AG08395 (cell line): ENCODE data around the gene UBTFL1.
"Not testable (repeated sequence)": the region's sequence is repeated elsewhere in the genome, so short reads cannot be mapped to it uniquely, and the experiment has no call there.

Source experiments
- DNase-seq: peaks from one replicate; pipeline ENCODE4 v3.0.0; 2012; ENCODE audit warnings: mixed read lengths, low spot score

Gene UBTFL1

GRCh38 chr11:90085650-90086049 is at the start of gene UBTFL1:
Gene UBTFL1 (plus strand): TSS chr11:90085950. CDS start chr11:90085950, 0 bp downstream.
- not testable (repeated sequence) for DNase-seq

- DNase-seq: not testable (repeated sequence)
Measured at GRCh38 chr11:90051591-90052209, 34.0 kb upstream of the UBTFL1 start.

- not testable (repeated sequence) for DNase-seq
Measured at GRCh38 chr11:90052311-90052710, 33.4 kb upstream of the UBTFL1 start.

DNA sequence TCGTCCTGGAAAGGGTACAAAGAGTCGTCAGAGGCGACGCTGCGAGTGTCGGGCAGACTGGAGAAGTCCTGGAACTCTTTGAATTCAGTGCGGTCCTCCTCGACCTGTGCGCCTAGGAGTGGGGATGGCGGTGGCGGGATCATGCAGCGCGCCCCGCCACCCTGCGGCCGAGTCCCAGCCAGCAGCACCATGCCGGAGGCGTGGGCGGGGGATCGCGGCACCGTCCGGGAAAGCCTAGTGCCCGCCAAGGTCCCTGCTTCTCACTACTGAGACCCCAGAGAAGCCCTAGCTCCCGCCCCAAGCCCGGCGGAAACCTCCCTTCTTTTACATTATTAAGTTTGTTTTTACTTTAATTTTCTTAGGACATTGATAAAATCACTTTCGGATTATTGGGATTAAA is 32.2 kb upstream of the UBTFL1 start:
- DNase-seq: not testable (repeated sequence)

DNA sequence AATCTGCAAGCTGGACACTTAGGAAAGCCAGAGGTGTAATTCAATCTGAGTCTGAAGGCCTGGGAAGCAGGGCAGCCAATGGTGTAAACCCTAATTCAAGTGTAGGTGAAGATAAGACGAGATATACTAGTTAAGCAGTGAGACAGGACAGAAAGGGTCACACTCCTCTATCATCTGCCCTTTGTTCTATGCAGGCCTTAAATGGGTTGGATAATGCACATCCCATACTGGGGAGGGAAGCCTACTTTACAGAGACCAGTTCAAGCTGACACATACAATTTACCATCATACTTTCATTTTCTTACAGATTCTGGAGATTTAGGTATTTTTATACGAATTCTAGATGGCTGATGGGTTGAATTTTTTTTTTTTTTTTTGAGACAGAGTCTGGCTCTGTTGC is 3.0 kb downstream of the UBTFL1 start:
- DNase-seq: not testable (repeated sequence)

- DNase-seq: not testable (repeated sequence)
Measured at GRCh38 chr11:90095230-90095924, 9.6 kb downstream of the UBTFL1 start.

GRCh38 chr11:90098261-90098660 is 12.5 kb downstream of the UBTFL1 start:
- not testable (repeated sequence) for DNase-seq

DNA sequence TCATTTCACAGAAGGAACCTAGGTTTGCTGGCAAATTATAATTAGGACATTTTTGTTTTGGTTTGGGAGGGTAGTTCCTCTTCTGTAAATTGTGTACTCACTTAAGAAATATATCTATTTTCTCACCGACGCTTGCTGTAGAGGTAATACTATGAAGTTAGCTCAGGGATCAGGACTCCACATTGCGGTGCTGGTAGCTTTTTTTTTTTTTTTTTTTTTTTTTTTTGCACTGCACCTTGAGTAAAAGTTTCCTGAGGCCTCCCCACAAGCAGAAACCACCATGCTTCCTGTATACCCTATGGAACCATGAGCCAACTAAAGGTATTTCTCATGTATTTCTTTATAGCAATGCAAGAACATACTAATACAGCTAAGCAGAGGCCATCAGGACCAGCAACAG is 14.7 kb downstream of the UBTFL1 start:
- DNase-seq: no peak

- no peak for DNase-seq
Measured at GRCh38 chr11:90113541-90113940, 27.8 kb downstream of the UBTFL1 start.

GRCh38 chr11:90120191-90120590 is 34.4 kb downstream of the UBTFL1 start:
- no peak for DNase-seq

DNA sequence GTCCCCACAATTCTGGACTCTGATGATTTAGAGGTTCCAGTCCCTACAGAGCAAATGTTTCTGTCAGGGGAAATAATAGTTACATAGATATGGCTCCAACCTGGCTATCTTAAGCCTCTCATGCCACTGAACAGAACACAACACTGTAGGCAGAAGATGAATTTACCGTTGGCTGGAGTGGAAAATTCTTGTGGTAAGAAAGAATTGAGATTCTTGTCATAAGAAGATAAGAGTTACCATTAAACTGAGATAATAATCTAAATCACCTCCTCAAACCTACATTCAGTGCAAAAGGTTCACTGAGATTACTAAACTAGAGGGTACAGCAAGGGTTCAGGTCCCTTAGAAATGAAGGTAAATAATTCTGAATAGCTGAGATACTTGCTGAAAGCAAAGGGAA is 38.6 kb downstream of the UBTFL1 start:
- DNase-seq: no peak

DNA sequence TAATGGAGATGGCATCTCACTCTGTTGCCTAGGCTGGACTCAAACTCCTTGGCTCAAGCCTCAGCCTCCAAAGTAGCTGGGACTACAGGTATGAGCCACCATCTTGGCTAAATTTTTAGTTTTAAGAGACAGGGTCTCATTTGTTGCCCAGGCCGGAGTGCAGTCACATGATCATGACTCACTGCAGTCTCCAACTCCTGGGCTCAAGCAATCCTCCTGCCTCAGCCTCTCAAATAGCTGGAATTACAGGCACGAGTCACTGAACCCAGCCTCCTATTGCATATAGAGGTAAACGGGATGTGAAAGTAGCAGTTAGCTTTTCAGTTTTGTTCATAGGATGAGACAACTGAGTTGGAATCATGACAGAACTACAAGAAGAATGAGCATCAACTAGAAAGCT is 39.2 kb downstream of the UBTFL1 start:
- no peak for DNase-seq

GRCh38 chr11:90133560-90134477 is 48.1 kb downstream of the UBTFL1 start:
- DNase-seq: no peak

DNA sequence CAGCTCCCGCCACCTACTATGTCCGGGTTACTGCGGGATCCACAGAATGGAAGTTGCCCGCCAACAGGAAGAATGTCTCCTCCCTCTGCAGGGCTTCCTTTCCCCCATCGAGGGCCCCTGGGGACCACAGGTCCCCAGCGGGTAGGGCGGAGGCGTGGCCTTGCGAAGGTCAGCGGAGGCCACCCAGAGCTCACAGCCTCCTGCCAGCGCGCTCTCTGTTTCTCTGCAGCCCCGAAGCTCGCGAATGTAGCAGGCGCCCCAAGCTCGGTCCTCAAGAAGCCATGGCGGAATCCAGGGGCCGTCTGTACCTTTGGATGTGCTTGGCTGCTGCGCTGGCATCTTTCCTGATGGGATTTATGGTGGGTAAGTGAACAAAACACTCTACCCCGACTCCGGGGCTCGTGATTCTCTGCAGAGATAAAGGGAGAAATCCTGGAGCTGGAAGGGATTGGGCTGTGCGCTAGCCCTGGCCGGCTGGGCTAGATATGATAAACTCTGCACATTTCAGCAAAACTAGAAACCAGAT is 48.8 kb downstream of the UBTFL1 start, which contains the start of gene NAALAD2:
Gene NAALAD2 (plus strand): TSS at position 186 of the 526 bp plus-strand sequence. CDS start 96 bp downstream, at position 282.
- DNase-seq: peak; percentile 36

- DNase-seq: no peak
Measured at GRCh38 chr11:90135016-90135415, 49.3 kb downstream of the UBTFL1 start.
